SK-N-SH treated with all-trans-retinoic acid at 6 μM for 48 hours (cell line): Measurements from ENCODE around the gene RPL23.

ENCODE experiments used
- ATAC-seq: fragments of 200-7000 bp; cut with Tn5 transposase; 3 replicates; pipeline ENCODE4 v1.9.1; 2020; ENCODE audit warnings: mild to moderate bottlenecking, moderate library complexity
- ARNTL ChIP-seq: fragments of 450-650 bp; formaldehyde crosslinking; IDR thresholded peaks from 2 replicates; pipeline ENCODE4 v1.5.0; 2020; ENCODE audit warnings: low read depth, mild to moderate bottlenecking, moderate library complexity, borderline replicate concordance
- BACH2 ChIP-seq: fragments of 250-450 bp; sonication (Bioruptor Pico); IDR thresholded peaks from 2 replicates; pipeline ENCODE4 v1.9.0; 2021; ENCODE audit warnings: mild to moderate bottlenecking, borderline replicate concordance
- CSDC2 ChIP-seq: fragments of 250-450 bp; sonication (Bioruptor Pico); IDR thresholded peaks from 2 replicates; pipeline ENCODE4 v1.5.0; 2020; ENCODE audit warnings: mild to moderate bottlenecking, moderate library complexity
- ESRRG ChIP-seq: fragments of 250-450 bp; sonication (Bioruptor Pico); IDR thresholded peaks from 2 replicates; pipeline ENCODE4 v1.6.1; 2021; ENCODE audit warnings: mild to moderate bottlenecking
- GLIS3 ChIP-seq: fragments of 250-450 bp; sonication (Bioruptor Pico); IDR thresholded peaks from 2 replicates; pipeline ENCODE4 v1.5.0; 2020; ENCODE audit warnings: mild to moderate bottlenecking, moderate library complexity
- ISL1 ChIP-seq: fragments of 250-450 bp; sonication (Bioruptor Pico); IDR thresholded peaks from 2 replicates; pipeline ENCODE4 v2.1.2; 2022; ENCODE audit warnings: mild to moderate bottlenecking, moderate library complexity
- OSR1 ChIP-seq: fragments of 250-450 bp; sonication (Bioruptor Pico); IDR thresholded peaks from 2 replicates; pipeline ENCODE4 v1.8.0; 2022; ENCODE audit warnings: moderate library complexity, mild to moderate bottlenecking, inconsistent platforms
- RARB ChIP-seq: fragments of 250-450 bp; sonication (Bioruptor Pico); IDR thresholded peaks from 2 replicates; pipeline ENCODE4 v1.8.0; 2021; ENCODE audit warnings: mild to moderate bottlenecking, moderate library complexity
- SNAI2 ChIP-seq: fragments of 250-450 bp; sonication (Bioruptor Pico); IDR thresholded peaks from 2 replicates; pipeline ENCODE4 v1.5.0; 2020; ENCODE audit warnings: mild to moderate bottlenecking, moderate library complexity
- TCF4 ChIP-seq: fragments of 250-450 bp; sonication (Bioruptor Pico); IDR thresholded peaks from 2 replicates; pipeline ENCODE4 v1.8.0; 2021; ENCODE audit warnings: mild to moderate bottlenecking, moderate library complexity, borderline replicate concordance
- ZC3H10 ChIP-seq: fragments of 250-450 bp; sonication (Bioruptor Pico); IDR thresholded peaks from 2 replicates; pipeline ENCODE4 v1.5.1; 2021; ENCODE audit warnings: mild to moderate bottlenecking, moderate library complexity
- ZFP3 ChIP-seq: fragments of 250-450 bp; sonication (Bioruptor Pico); IDR thresholded peaks from 2 replicates; pipeline ENCODE4 v1.5.0; 2020; ENCODE audit warnings: mild to moderate bottlenecking, moderate library complexity
- ZFP30 ChIP-seq: fragments of 450-650 bp; formaldehyde crosslinking; IDR thresholded peaks from 2 replicates; pipeline ENCODE4 v1.5.0; 2022; ENCODE audit warnings: mild to moderate bottlenecking, moderate library complexity
- ZNF565 ChIP-seq: fragments of 450-650 bp; formaldehyde crosslinking; conservative IDR thresholded peaks from 2 replicates; pipeline ENCODE4 v1.5.0; 2020; ENCODE audit warnings: low read depth, mild to moderate bottlenecking, moderate library complexity
- ZNF70 ChIP-seq: fragments of 450-650 bp; formaldehyde crosslinking; IDR thresholded peaks from 2 replicates; pipeline ENCODE4 v1.5.0; 2020; ENCODE audit warnings: mild to moderate bottlenecking, moderate library complexity
- ZNF8 ChIP-seq: fragments of 450-650 bp; formaldehyde crosslinking; IDR thresholded peaks from 2 replicates; pipeline ENCODE4 v1.5.0; 2020; ENCODE audit warnings: mild to moderate bottlenecking, moderate library complexity
- TF ChIP-seq, protein P1 (sequence below): fragments of 250-450 bp; sonication (Bioruptor Pico); IDR thresholded peaks from 2 replicates; pipeline ENCODE4 v1.5.1; 2020; ENCODE audit warnings: low read depth, mild to moderate bottlenecking, moderate library complexity
- TF ChIP-seq, protein P2 (sequence below): fragments of 250-450 bp; sonication (Bioruptor Pico); IDR thresholded peaks from 2 replicates; pipeline ENCODE4 v1.5.0; 2020; ENCODE audit warnings: mild to moderate bottlenecking, moderate library complexity
- TF ChIP-seq, protein P3 (sequence below): fragments of 250-450 bp; sonication (Bioruptor Pico); IDR thresholded peaks from 2 replicates; pipeline ENCODE4 v1.8.0; 2020; ENCODE audit warnings: mild to moderate bottlenecking, moderate library complexity, borderline replicate concordance
- TF ChIP-seq, protein P4 (sequence below): fragments of 250-450 bp; sonication (Bioruptor Pico); IDR thresholded peaks from 2 replicates; pipeline ENCODE4 v1.8.0; 2021; ENCODE audit warnings: low read depth, mild to moderate bottlenecking, moderate library complexity, borderline replicate concordance

RPL23 gene

DNA sequence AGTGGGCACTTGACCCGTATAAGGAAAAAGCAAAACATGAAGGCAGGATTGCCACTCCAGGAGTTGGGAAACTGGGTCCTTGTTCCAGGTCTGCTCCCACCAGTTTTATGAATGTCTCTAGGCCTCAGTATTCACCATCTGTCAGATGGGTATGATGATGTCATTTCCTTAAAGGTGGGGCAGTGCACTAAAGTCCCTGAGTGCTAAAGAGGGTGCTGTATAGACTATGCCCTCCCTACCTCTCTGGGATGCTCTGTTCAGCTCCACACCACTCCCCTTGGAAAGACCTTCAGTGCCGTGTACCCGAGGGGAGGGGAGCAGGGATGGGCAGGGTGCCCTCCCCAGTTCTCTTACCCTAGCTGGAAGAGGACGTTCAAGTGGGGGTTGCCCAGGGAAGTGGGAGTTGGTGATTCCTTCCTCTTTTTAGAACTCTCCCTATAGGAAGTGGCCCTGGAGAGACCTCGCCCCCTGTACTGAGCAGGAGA is 18.5 kb upstream of the RPL23 start (continued):
- TF ChIP-seq ESRRG (no peak), TCF4 (no peak), OSR1 (no peak), ZNF8 (no peak)
- TF ChIP-seq, protein P1, sequence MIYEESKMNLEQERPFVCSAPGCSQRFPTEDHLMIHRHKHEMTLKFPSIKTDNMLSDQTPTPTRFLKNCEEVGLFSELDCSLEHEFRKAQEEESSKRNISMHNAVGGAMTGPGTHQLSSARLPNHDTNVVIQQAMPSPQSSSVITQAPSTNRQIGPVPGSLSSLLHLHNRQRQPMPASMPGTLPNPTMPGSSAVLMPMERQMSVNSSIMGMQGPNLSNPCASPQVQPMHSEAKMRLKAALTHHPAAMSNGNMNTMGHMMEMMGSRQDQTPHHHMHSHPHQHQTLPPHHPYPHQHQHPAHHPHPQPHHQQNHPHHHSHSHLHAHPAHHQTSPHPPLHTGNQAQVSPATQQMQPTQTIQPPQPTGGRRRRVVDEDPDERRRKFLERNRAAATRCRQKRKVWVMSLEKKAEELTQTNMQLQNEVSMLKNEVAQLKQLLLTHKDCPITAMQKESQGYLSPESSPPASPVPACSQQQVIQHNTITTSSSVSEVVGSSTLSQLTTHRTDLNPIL (CRISPR knock-in tag): no peak
- TF ChIP-seq, all 23 proteins: peak for 0

DNA sequence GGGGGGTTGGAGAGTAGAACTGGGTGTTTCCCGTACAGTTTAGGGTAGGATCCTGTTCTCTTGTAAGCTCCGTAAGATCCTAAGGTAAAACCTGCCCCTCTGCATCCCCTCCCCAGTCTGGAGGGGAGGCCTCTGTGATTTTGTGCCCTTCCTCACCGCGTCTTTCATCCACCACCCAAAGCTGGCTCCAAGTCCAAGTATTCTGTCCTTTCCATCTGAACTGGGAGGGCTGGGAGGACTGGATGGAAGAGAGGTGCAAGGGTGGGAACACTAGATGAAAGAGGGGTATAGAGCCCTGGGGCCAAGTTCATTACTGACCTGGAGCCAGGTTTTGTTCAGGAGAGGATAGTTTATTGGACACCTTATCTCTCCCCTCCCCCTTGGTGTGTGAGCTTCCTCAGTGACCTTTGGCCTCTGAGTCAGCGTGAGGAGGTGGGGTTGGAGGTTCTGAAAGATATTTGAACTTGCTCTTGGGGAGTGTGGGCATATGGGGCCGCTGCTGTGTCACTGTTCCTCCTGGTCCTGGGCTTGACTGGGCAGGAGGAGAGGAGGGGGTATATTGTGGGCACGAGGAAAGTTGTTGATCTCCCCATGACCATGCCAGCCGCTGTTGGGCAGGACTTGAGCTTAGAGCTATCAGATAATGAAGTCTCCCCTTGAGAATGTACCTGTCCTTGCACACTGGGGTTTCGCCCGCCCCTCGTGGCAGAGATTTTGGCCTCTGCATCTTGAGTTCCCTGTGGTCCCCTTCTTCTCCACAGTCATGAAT is 17.9 kb upstream of the RPL23 start:
- no peak for ATAC-seq
- no peak for TF ChIP-seq GLIS3 (CRISPR knock-in tag)
- no peak for TF ChIP-seq ZNF8
- no peak for TF ChIP-seq ZC3H10 (CRISPR knock-in tag)
- TF ChIP-seq, protein P2, sequence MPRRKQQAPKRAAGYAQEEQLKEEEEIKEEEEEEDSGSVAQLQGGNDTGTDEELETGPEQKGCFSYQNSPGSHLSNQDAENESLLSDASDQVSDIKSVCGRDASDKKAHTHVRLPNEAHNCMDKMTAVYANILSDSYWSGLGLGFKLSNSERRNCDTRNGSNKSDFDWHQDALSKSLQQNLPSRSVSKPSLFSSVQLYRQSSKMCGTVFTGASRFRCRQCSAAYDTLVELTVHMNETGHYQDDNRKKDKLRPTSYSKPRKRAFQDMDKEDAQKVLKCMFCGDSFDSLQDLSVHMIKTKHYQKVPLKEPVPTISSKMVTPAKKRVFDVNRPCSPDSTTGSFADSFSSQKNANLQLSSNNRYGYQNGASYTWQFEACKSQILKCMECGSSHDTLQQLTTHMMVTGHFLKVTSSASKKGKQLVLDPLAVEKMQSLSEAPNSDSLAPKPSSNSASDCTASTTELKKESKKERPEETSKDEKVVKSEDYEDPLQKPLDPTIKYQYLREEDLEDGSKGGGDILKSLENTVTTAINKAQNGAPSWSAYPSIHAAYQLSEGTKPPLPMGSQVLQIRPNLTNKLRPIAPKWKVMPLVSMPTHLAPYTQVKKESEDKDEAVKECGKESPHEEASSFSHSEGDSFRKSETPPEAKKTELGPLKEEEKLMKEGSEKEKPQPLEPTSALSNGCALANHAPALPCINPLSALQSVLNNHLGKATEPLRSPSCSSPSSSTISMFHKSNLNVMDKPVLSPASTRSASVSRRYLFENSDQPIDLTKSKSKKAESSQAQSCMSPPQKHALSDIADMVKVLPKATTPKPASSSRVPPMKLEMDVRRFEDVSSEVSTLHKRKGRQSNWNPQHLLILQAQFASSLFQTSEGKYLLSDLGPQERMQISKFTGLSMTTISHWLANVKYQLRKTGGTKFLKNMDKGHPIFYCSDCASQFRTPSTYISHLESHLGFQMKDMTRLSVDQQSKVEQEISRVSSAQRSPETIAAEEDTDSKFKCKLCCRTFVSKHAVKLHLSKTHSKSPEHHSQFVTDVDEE (CRISPR knock-in tag): no peak
- no peak for TF ChIP-seq ZNF565 (CRISPR knock-in tag)
- TF ChIP-seq ZNF70 (CRISPR knock-in tag): no peak
- no peak for TF ChIP-seq ISL1 (CRISPR knock-in tag)
- no peak for TF ChIP-seq TCF4
- TF ChIP-seq ARNTL (CRISPR knock-in tag): no peak
- no peak for TF ChIP-seq BACH2 (CRISPR knock-in tag)
- TF ChIP-seq SNAI2 (CRISPR knock-in tag): no peak

DNA sequence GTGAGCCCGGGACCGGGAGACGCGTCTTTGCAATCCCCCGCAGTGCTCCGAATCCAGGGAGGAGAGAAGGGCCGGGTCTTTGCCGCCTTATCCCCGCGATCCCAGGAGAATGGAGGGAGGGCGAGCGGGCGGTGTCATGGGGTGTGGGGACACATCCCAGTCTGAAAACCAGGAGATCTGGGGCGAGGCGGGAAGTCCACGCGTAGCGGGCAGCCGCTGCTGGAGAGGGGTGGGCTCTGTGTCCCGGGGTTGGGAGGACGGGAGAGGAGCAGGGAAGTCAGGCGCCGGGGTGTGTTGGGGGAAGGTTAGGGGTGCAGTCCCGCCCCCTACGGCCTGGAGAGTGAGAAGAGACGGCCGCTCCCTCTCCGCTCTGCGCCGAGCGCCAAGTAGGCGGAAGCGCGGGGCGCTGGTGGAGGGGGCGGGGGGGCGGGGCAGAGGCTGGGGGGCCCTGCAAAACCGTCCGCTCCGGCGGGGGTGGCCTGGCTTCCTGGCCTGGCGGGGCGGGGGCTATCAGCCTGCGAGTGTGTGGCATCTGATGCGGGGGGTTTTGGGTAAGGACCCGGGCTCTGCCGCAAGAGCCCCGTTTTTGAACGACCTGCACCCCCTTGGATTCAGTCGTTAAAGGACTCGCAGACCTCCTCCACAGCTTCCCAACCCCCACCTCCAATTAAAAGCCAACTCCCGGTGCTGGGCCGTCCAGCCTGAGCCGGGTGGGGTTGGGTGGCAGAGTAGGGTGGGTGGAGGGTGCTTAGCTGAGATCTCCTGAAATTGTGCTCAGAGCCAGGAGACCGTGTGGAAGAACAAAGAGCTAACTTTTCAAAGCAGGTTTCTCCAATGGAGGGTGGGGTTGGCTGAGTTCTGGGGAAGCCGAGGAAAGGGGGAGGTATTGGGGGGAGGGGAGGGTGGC is 17.0 kb upstream of the RPL23 start:
- ATAC-seq: peak; percentile 59
- no peak for TF ChIP-seq ZNF8
- TF ChIP-seq ZNF70 (CRISPR knock-in tag): no peak
- TF ChIP-seq CSDC2 (CRISPR knock-in tag): no peak
- TF ChIP-seq, protein P1 (CRISPR knock-in tag): no peak
- TF ChIP-seq ZFP30 (CRISPR knock-in tag): no peak
- TF ChIP-seq, protein P3, sequence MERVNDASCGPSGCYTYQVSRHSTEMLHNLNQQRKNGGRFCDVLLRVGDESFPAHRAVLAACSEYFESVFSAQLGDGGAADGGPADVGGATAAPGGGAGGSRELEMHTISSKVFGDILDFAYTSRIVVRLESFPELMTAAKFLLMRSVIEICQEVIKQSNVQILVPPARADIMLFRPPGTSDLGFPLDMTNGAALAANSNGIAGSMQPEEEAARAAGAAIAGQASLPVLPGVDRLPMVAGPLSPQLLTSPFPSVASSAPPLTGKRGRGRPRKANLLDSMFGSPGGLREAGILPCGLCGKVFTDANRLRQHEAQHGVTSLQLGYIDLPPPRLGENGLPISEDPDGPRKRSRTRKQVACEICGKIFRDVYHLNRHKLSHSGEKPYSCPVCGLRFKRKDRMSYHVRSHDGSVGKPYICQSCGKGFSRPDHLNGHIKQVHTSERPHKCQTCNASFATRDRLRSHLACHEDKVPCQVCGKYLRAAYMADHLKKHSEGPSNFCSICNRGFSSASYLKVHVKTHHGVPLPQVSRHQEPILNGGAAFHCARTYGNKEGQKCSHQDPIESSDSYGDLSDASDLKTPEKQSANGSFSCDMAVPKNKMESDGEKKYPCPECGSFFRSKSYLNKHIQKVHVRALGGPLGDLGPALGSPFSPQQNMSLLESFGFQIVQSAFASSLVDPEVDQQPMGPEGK (CRISPR knock-in tag): no peak
- no peak for TF ChIP-seq RARB (CRISPR knock-in tag)
- TF ChIP-seq, protein P4, sequence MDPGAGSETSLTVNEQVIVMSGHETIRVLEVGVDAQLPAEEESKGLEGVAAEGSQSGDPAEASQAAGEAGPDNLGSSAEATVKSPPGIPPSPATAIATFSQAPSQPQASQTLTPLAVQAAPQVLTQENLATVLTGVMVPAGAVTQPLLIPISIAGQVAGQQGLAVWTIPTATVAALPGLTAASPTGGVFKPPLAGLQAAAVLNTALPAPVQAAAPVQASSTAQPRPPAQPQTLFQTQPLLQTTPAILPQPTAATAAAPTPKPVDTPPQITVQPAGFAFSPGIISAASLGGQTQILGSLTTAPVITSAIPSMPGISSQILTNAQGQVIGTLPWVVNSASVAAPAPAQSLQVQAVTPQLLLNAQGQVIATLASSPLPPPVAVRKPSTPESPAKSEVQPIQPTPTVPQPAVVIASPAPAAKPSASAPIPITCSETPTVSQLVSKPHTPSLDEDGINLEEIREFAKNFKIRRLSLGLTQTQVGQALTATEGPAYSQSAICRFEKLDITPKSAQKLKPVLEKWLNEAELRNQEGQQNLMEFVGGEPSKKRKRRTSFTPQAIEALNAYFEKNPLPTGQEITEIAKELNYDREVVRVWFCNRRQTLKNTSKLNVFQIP (CRISPR knock-in tag): no peak
- no peak for TF ChIP-seq ARNTL (CRISPR knock-in tag)
- TF ChIP-seq ZFP3 (CRISPR knock-in tag): no peak
